ELR (cell line): ENCODE results near the gene TEDDM1.

Experiments
- DNase-seq: peaks from one replicate; pipeline ENCODE4 v3.0.0-alpha.2; 2015; ENCODE audit warnings: low read depth

The TEDDM1 gene

GRCh38 chr1:182406012-182406411, 5.5 kb upstream of the TEDDM1 start:
- DNase-seq = no peak

- DNase-seq = no peak
These were observed 5.1 kb upstream of the TEDDM1 start for GRCh38 chr1:182405578-182405977.

DNA sequence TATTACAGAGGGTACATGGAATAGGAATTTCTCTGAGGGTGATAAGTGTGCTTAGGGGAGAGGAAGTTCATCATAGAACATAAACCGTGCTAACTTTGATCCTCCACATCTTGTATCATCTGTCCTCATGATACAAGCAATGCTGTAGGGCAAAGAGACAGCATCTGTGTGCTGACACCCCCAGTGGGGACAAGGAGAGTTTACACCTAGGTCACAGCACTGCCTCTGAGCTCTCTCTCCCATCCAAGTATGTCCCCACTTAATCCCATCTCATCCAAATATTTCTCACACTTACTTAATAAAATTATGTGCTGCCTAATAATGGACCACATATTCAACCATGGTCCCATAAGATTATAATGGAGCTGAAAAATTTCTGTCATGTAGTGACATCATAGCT, 4.3 kb upstream of the TEDDM1 start:
- DNase-seq = no peak

- peak; percentile 11 for DNase-seq
These were observed 2.6 kb downstream of the TEDDM1 start for GRCh38 chr1:182397653-182398393.

- no peak for DNase-seq
These were observed 4.6 kb downstream of the TEDDM1 start for GRCh38 chr1:182395906-182396305.

DNA sequence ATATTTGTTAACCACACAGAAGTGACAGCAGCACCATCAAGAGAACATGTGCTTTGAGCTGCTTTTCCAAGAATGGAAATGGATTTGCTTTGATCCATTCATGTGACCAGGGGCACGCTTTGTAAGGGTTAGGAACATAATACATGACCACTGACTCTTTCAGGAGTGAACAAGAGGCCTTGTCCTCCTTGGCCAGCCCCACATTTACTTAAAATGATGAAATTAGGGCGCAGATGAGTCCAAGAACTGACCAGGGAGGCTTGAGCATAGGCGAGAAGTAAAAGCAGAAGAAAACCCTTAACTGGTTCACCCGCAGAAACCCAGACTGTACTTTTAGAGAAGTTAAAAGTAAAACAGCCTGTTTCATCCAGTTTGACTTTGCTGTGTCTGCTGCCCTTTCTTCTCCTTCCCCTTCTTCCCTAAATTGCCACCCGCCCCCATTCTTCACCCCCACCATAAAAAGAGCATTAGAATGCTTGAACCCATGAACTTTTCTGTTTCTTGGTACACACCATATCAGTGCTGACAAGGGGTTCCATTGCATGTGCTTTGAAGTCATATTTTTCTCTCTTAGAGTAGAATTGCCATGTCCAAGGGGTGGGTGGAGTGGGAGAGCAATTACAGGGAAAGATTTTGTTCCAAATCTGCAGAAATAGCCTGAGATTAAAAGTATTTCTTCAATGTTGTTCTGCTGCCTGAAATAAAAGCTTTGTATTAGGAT, 6.3 kb downstream of the TEDDM1 start:
- DNase-seq = no peak

DNA sequence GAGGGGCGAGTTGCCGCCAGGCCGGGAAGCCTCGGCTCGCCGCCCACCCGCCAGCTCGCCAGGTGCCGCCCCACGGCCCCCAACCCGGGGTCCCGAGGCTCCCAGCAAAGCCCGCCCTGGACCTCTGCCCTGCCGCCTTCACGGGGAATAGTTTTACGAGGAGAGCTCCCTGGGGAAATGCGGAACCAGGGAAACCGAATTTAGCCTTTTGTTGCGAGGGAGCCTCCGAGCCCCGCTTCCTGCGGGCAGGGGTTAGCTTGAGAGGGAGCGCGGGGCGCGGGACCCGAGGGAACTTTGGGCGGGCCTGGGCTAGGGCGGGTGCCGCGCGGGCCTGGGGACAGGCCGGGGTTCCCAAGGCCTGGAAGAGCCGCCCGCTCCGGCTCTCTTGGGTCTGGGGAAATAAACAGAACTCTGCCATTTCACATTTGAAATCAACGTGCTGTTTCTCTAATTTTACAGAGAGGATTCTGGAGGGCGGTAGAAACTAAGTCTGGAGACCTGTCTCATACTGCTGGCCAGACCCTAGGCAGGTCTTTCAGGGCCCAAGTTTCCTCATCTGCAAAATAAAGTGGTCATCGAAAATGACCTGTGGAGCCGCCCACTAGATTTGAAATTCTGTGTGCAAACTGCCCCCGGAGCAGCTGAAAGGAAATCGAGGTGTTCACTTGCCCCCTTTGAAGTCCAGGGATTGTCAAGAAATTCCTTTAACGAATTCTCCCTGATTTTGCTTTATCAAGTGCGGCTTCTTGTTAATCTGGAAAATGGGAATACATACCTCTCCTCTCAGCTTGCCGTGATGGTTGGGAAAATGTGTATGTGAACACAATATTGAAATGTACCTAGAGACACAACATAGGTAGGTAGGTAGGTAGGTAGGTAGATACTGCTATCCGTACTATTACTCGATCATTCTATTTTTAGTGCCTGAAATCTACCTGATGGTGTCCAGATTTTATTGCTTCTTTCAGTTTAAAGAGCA, 8.1 kb downstream of the TEDDM1 start:
- DNase-seq = peak; percentile 36

GRCh38 chr1:182391362-182392049, 9.0 kb downstream of the TEDDM1 start, which contains the start of gene GLUL:
Gene GLUL, minus strand, starts transcription at chr1:182391790. Its CDS starts 3,053 bp downstream, at chr1:182388737.
- DNase-seq = peak; percentile 88

DNA sequence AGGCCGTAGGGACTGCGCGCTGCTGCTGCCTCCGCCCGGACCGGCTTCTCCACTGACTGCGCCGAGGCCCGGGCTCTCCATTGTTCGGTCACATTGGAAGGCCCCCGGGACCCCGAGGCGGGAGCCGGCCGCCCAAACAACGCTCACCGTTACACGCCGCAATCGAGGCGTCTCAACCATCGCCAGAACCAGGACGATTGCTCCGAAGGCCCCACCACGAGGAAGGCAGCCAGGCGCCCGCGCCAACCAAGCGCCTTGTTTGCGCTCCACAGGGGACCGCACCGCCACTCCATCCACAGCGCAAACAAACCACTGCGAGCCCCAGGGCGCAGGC, 9.5 kb downstream of the TEDDM1 start:
- DNase-seq = no peak

GRCh38 chr1:182389619-182390047, 10.8 kb downstream of the TEDDM1 start:
- no peak for DNase-seq

- no peak for DNase-seq
These were observed 11.9 kb downstream of the TEDDM1 start for GRCh38 chr1:182388392-182389134.

DNA sequence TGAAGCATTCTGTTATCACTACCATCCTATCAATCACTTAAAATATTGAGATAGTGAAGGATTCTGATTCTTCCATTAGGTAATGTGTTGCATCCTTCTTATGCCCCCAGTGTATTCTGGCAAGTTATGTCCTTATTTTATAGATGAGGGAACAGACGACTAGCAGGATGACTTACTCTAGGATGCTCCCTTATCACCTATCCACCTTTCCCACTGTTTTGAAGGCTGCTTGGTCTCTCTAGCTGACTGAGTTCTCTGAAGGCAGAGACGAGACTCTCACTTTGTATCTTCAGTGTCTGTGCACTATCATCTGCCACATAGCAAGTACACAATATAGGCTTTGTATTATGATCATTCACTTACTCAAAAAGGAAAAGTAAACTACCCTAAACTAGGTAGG, 12.9 kb downstream of the TEDDM1 start:
- DNase-seq = no peak

DNA sequence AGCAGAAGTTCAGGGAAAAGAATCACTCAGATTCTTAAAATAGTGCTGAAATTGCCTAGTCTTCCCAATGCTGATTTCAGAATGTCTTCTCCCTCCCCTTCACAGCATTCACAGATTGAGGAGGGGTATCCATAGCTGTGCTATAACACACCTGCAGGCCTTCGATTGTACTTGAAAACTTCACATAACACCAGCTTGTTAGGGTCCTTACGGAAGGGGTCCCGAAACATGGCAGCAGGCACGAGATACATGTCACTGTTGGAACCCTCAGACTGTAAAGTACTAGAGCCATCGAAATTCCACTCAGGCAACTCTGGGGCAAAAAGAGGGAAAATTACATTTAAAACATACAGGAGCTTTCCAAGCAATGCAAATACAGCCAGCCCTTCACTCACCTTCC, 13.5 kb downstream of the TEDDM1 start:
- no peak for DNase-seq

DNA sequence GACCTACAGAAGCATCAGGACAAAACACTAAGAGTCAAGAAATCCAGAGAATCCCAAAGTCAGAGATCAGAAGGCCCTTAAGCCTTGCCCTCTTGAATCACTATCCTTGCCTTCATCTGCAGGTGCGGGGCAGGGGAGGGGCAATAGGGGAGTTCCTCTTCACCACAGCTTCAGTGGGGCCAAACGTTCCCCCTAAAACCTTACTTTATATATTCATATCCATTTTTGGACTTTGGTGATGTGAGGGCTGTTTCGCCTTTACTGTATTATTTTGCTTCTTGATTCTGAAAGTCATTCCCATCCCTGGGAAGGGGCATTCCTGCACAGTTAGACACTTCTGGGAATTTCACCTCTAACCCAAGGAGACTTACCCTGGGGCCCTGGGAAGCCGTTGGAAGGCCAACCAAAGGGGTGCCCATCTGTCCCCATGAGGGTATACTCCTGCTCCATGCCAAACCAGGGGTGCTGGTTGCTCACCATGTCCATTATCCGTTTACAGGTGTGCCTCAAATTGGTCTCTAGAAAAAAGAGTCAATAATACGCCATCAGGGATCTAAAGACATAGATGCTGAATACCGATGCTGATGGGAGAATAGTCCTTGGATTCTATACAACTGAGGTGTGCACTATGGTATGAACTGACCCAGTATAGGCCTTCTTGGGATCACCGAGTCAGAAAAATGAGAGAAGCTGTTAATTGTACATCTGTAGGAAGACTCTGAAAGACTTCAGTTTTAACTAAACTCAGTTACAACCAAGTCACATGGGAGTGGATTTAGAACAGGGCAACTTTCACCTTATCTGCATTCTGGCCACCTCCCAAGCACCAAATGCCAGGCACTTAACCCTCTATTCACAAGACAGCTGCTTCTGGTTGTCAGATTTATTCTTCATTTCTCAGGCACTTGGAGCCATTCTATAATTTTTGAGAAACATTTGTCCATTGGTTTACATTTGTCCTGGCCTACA, 14.3 kb downstream of the TEDDM1 start:
- no peak for DNase-seq

GRCh38 chr1:182384387-182384960, 16.0 kb downstream of the TEDDM1 start:
- DNase-seq = no peak

GRCh38 chr1:182383934-182384333, 16.5 kb downstream of the TEDDM1 start:
- no peak for DNase-seq

GRCh38 chr1:182383037-182383661, 17.3 kb downstream of the TEDDM1 start:
- no peak for DNase-seq

DNA sequence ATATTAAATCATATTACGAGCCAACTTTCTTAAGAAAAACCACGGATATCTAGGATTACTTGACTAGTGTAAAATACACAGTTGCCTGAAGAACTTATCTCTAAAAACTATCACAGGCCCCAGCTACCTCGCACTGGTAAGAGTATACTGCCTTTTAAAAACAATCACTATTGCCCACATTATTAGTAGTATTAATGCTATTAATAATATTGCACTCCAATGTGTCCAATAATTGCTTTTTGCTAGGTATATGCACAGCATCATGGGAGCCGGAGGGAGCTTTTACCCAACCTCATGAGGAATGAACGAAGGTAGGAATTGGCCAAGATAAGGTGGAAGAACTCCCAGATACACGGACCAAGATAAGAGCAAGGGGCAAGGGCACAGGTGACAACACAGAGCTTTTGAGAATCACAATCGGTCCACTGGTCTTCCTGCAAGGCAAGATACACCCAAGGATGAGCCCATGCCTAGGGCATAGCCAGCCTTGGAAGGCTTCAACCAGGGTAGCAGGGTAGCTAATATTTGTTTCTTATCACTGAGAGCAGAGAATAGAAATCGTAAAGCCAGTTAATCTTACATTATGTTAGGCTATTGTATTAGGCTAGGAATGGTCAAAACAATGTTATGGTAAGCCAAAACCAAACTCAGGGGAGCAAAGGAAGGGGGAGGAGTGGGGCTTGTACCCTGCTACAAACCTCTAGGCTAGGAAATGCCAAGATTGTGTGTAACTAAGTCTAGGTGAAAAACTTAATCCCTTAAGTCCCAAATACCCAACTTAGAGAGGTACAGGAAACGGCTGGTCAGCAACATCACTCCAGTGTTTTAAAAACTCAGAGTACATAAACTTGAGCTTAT, 18.3 kb downstream of the TEDDM1 start:
- DNase-seq = no peak
